ENCODE results near the gene CHCHD3.

The CHCHD3 gene

GRCh38 chr7:133109816-133110215 is 27.9 kb upstream of the CHCHD3 start:
- H3K4me3 ChIP-seq (ENCODE audit: low read depth, low read length) = no peak overlapping the region
- no peak for DNase-seq (ENCODE audit: low read depth)
- TF ChIP-seq, protein P1, sequence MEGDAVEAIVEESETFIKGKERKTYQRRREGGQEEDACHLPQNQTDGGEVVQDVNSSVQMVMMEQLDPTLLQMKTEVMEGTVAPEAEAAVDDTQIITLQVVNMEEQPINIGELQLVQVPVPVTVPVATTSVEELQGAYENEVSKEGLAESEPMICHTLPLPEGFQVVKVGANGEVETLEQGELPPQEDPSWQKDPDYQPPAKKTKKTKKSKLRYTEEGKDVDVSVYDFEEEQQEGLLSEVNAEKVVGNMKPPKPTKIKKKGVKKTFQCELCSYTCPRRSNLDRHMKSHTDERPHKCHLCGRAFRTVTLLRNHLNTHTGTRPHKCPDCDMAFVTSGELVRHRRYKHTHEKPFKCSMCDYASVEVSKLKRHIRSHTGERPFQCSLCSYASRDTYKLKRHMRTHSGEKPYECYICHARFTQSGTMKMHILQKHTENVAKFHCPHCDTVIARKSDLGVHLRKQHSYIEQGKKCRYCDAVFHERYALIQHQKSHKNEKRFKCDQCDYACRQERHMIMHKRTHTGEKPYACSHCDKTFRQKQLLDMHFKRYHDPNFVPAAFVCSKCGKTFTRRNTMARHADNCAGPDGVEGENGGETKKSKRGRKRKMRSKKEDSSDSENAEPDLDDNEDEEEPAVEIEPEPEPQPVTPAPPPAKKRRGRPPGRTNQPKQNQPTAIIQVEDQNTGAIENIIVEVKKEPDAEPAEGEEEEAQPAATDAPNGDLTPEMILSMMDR (conservative IDR thresholded peaks at IDR 0.05; ENCODE audit: low read depth, low read length) = no peak

DNA sequence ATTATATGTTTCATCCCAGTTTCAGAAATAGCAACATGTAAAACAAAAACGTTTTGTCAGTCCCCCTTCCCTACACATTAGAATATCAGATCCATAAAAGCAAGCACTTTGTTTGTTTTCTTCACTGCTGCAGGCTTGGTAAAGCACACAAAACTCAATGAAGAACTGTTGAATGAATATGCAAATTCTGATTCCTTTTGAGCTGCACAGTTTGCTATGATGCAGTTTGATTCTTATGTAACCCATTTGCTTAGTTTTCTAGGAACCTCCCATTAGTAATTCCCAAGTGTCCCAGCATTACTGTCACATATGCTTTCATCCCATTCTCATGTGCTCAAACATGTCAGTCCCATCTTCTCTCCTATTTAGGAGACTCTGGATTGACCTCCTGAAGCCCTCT is 26.1 kb upstream of the CHCHD3 start:
- no peak overlapping the region for H3K4me3 ChIP-seq (ENCODE audit: low read depth, low read length)
- TF ChIP-seq, protein P1 (conservative IDR thresholded peaks at IDR 0.05; ENCODE audit: low read depth, low read length) = no peak
- no peak for DNase-seq (ENCODE audit: low read depth)

GRCh38 chr7:133102276-133103060 is 20.6 kb upstream of the CHCHD3 start:
- TF ChIP-seq, protein P1 (conservative IDR thresholded peaks at IDR 0.05; ENCODE audit: low read depth, low read length) = no peak
- H3K4me3 ChIP-seq (ENCODE audit: low read depth, low read length) = no peak overlapping the region
- no peak for DNase-seq (ENCODE audit: low read depth)

GRCh38 chr7:133099633-133100286 is 17.9 kb upstream of the CHCHD3 start:
- H3K4me3 ChIP-seq (ENCODE audit: low read depth, low read length) = no peak overlapping the region
- TF ChIP-seq, protein P1 (conservative IDR thresholded peaks at IDR 0.05; ENCODE audit: low read depth, low read length) = no peak

DNA sequence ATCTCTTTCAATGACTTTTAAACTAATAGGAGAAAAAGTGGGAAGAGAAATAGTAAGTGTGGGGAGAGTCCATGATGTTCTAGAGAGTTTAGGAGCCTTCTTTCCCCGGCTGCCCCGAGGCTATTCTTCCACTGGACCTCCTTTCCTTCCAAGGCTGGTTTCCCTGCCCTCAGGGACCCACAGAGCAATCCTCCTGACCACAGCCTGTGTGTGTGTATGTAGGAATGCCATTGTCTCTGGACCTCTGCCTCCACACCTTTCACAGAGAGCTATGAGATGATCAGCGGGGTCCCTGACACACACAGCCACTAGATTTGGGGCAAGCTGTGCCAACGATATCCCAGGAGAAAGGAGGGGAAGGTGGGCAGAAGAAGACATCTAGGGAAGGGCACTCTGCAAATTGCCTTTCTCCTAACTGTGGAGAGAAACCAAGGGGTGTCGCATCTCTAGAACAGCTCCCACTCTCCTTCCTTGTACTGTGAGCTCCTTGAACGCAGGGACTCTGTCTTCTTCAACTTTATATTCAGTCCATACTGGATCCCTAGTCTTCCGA is 13.3 kb upstream of the CHCHD3 start:
- no peak for DNase-seq (ENCODE audit: low read depth)
- TF ChIP-seq, protein P1 (conservative IDR thresholded peaks at IDR 0.05; ENCODE audit: low read depth, low read length) = no peak
- H3K4me3 ChIP-seq (ENCODE audit: low read depth, low read length) = no peak overlapping the region

More at GRCh38 chr7:133099633-133100286, 17.9 kb upstream of the CHCHD3 start:
- no peak for DNase-seq (ENCODE audit: low read depth)

- TF ChIP-seq, protein P1 (conservative IDR thresholded peaks at IDR 0.05; ENCODE audit: low read depth, low read length) = no peak
- H3K4me3 ChIP-seq (ENCODE audit: low read depth, low read length) = no peak overlapping the region
- DNase-seq (ENCODE audit: low read depth) = no peak
Measured at GRCh38 chr7:133091943-133092464, 10.1 kb upstream of the CHCHD3 start.
